Measurements from ENCODE around the gene HGF. TPM values are rescaled to one million over a fixed set of nuclear protein-coding genes. Genes with fewer than 3 reads are reported as not detected.
A peak's percentile ranks its signal among the peaks of the same experiment; 100 is the strongest.

HGF gene
- total RNA-seq, 1 experiment from 2014 or later, result not detected

- DNase-seq, result no peak
- intact Hi-C loops (cut with micrococcal nuclease; ENCODE audit: unreplicated experiment), result no loop called here
- H3K27me3 Mint-ChIP-seq (ENCODE audit: insufficient read depth, unreplicated experiment), result no peaks in the 10 kb centered on the region
- CTCF ChIA-PET, result no interaction called here
- POLR2A ChIA-PET, result no interaction called here
- Histone ChIP-seq H3K9me3 (no peaks in the 10 kb centered on the region), H3K4me3 (ENCODE audit: low read depth, low read length) (no peak overlapping the region), H3K4me1 (no peaks in the 10 kb centered on the region), H3K27me3 (replicated peaks; ENCODE audit: control insufficient read depth, insufficient read depth, low read length) (no peaks in the 10 kb centered on the region), H3K36me3 (ENCODE audit: control insufficient read depth, insufficient read depth, low read length) (no peaks in the 10 kb centered on the region)
- TF ChIP-seq CTCF (IDR thresholded peaks at IDR 0.05; ENCODE audit: insufficient read depth in 1 of 2, low read depth in 1 of 2, low read length in 1 of 2, severe bottlenecking in 1 of 2, unreplicated experiment in 1 of 2), result no peak
- H3K36me3 Mint-ChIP-seq (ENCODE audit: insufficient read depth, unreplicated experiment), result no peaks in the 10 kb centered on the region
- H3K4me3 Mint-ChIP-seq (ENCODE audit: unreplicated experiment), result no peak overlapping the region
- no TSS peak for BruUV-seq (replicated peaks)
- H3K9me3 Mint-ChIP-seq (ENCODE audit: unreplicated experiment), result no peaks in the 10 kb centered on the region
- peaks cover 7% of the 10 kb centered on the region for H3K4me1 Mint-ChIP-seq (ENCODE audit: low read depth, unreplicated experiment)
- no peak overlapping the region for H3K27ac Mint-ChIP-seq (ENCODE audit: unreplicated experiment)
Observed at GRCh38 chr7:81662531-81662930, 107.3 kb downstream of the HGF start.

GRCh38 chr7:81659697-81660395 lies 110.0 kb downstream of the HGF start:
- Histone ChIP-seq H3K9me3 (no peaks in the 10 kb centered on the region), H3K36me3 (ENCODE audit: control insufficient read depth, insufficient read depth, low read length) (no peaks in the 10 kb centered on the region), H3K4me1 (no peaks in the 10 kb centered on the region), H3K27me3 (replicated peaks; ENCODE audit: control insufficient read depth, insufficient read depth, low read length) (no peaks in the 10 kb centered on the region), H3K4me3 (ENCODE audit: low read depth, low read length) (no peak overlapping the region)
- H3K27me3 Mint-ChIP-seq (ENCODE audit: insufficient read depth, unreplicated experiment), result no peaks in the 10 kb centered on the region
- intact Hi-C loops (cut with micrococcal nuclease; ENCODE audit: unreplicated experiment), result no loop called here
- H3K9me3 Mint-ChIP-seq (ENCODE audit: unreplicated experiment), result no peaks in the 10 kb centered on the region
- no peaks in the 10 kb centered on the region for H3K36me3 Mint-ChIP-seq (ENCODE audit: insufficient read depth, unreplicated experiment)
- peak in 1 of 2 experiments; percentile 7 for DNase-seq
- H3K4me1 Mint-ChIP-seq (ENCODE audit: low read depth, unreplicated experiment), result peaks cover 7% of the 10 kb centered on the region
- no peak overlapping the region for H3K4me3 Mint-ChIP-seq (ENCODE audit: unreplicated experiment)
- no peak for TF ChIP-seq CTCF (IDR thresholded peaks at IDR 0.05; ENCODE audit: insufficient read depth in 1 of 2, low read depth in 1 of 2, low read length in 1 of 2, severe bottlenecking in 1 of 2, unreplicated experiment in 1 of 2)
- CTCF ChIA-PET, result no interaction called here
- no TSS peak for BruUV-seq (replicated peaks)
- POLR2A ChIA-PET, result no interaction called here
- H3K27ac Mint-ChIP-seq (ENCODE audit: unreplicated experiment), result no peak overlapping the region

- Histone ChIP-seq H3K36me3 (ENCODE audit: control insufficient read depth, insufficient read depth, low read length) (no peaks in the 10 kb centered on the region), H3K4me1 (no peaks in the 10 kb centered on the region), H3K27me3 (replicated peaks; ENCODE audit: control insufficient read depth, insufficient read depth, low read length) (no peaks in the 10 kb centered on the region), H3K4me3 (ENCODE audit: low read depth, low read length) (no peak overlapping the region), H3K9me3 (no peaks in the 10 kb centered on the region)
- intact Hi-C loops (cut with micrococcal nuclease; ENCODE audit: unreplicated experiment), result no loop called here
- H3K9me3 Mint-ChIP-seq (ENCODE audit: unreplicated experiment), result peaks cover 2% of the 10 kb centered on the region
- H3K27me3 Mint-ChIP-seq (ENCODE audit: insufficient read depth, unreplicated experiment), result no peaks in the 10 kb centered on the region
- peaks cover 7% of the 10 kb centered on the region for H3K4me1 Mint-ChIP-seq (ENCODE audit: low read depth, unreplicated experiment)
- DNase-seq, result no peak
- BruUV-seq (replicated peaks), result no TSS peak
- POLR2A ChIA-PET, result no interaction called here
- H3K36me3 Mint-ChIP-seq (ENCODE audit: insufficient read depth, unreplicated experiment), result no peaks in the 10 kb centered on the region
- CTCF ChIA-PET, result no interaction called here
- TF ChIP-seq CTCF (IDR thresholded peaks at IDR 0.05; ENCODE audit: insufficient read depth in 1 of 2, low read depth in 1 of 2, low read length in 1 of 2, severe bottlenecking in 1 of 2, unreplicated experiment in 1 of 2), result no peak
- no peak overlapping the region for H3K4me3 Mint-ChIP-seq (ENCODE audit: unreplicated experiment)
- no peak overlapping the region for H3K27ac Mint-ChIP-seq (ENCODE audit: unreplicated experiment)
Observed at GRCh38 chr7:81657551-81657950, 112.3 kb downstream of the HGF start.

Data from Caco-2 (cell line).